SIG-M5 treated with dmso at 0.1 percent for 504 hours (cell line): ENCODE results near the gene SEBOX.

ENCODE experiments used
- DNase-seq: peaks from one replicate; lab custom pipeline; 2025; ENCODE audit not compliant: unreplicated experiment; lab: John Stamatoyannopoulos, UW

Gene SEBOX

GRCh38 chr17:28364665-28365363, at the start of gene SEBOX:
Gene SEBOX (minus strand): TSS chr17:28365199. CDS start chr17:28365151, 48 bp downstream.
- no peak for DNase-seq

DNA sequence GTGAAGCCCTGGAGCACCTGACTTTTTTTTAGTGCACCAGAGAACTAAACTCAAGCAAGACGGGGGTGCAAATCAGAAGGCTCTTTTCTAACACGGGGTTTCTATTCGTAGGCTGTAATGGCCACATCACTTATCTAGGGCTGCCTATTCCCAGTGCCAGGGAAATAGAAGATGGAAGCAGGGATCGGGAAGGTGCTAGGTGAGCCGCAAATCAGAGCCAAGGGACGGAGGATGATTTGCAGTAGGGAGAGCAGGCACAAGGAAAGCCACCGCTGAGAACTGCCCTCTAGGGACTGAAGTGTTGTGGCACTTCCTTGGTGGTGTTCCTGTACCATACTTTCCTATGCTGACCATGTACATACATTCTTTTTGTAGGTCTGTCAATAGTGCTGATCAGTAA, 48.8 kb upstream of the SEBOX start:
- no peak for DNase-seq

- DNase-seq = no peak
Measured at GRCh38 chr17:28412099-28412498, 47.1 kb upstream of the SEBOX start.

DNA sequence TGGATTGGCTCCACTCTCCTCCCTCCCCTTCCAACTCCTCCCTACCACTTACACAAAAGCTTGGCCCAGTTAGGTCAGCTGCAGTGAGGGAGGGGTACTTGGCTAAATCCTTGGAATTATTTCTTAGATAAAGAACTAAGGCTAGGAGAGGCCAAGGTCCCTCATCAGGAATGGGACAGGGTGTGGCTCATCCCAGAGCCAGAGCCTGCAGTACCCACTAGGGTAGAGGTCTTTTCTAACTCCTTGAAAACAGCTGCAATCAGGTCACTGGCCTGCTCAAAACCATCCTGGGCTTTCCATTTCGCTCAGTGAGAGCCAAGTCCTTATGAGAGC, 42.9 kb upstream of the SEBOX start:
- DNase-seq = no peak

DNA sequence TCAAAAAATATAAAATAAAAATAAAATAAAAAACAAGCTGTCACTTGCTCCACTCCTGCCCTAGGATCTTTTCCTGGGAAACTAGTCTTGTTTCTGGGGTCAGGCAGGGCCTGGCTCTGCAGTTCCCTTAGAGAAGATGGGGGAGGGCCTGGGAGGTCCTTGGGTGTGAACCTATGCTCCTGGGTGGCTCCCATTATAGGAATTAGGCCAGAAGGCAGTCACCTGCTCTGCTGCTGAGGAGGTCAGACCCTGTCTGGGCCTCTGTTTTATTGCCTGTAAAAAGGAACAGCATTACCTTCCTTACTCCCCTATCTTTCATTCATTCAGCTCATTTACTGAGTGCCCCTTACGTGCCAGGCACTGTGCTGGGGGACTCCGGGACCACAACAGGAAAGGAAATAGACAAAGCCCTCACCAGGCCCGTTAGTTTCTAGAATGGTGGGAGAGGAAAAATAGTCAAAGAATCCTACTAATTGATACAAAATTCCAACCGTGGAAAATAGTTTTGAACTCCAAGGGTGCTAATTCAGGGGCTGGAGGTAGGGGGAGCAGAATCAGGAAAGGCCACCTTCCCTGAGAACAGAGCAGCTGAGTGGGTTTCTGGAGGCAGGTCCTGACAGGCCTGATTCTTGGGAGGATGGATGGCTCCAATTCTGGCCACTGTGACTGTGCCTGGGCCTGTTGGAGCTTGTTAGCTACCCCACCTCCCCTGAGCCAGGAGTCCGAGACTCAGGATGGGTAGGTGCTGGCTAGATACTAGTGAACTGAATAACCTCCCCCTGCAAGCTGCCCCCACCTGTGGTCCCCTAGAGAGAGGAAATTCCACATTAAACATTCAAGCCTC, 42.4 kb upstream of the SEBOX start:
- no peak for DNase-seq

DNA sequence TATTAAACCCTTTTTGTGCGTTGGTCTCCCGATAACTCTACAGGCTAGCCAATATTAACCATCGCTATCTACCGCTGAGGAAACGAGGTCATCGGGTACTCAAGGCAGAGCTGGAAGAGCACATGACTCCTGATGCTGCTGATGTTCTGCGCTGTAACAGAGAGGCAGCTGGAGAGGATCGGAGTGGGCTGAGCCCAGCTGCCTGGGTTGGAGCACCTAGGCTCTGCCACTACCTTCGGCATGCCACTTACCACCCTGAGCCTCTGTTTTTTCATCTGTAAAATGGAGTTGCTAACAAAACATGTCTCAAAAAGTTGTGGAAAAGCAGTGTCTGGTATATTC, 41.4 kb upstream of the SEBOX start:
- no peak for DNase-seq

DNA sequence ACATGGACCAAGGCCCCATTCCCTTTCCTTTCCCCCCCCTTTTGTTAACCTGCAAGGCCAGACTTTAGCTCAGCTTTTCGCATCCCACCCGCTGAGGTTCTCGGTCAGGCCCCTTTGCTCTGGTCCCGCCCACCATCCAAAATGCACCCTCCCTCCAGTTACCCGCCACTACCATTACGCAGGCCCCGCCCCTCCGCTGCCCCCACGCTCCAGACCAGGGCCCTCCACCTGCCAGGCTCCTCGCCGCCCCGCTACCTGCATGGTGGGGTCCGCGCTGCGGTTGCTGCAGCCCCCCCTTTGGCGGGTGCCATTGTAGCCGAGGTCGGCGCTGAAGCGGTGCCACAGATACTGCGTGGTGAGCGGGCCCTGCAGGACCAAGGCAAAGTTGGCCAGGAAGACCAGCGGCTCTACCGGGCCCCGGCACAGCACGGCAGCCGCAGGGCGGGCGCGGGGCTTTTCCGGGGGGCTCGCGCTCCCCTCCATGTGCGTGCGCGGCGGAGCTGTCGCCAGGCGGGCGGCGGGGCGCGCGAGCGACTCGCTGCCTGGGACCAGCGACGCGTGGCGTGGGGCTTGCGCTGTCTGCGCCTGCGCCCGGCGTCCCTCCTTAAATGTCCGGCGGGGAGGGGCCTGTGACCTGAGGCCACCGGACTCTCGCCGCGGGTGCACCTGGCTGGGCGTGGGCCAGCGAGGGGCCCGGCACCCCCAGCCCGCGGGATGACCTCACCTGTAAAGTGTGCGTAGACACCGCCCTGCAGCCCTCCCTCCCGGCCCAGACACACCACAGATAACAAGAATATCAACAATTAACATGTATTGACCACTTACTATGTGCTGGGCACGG, 40.9 kb upstream of the SEBOX start, which contains the start of gene SLC46A1:
TSS of gene SLC46A1 (minus strand) at position 581 of the 841 bp plus-strand sequence. CDS start at position 483, 98 bp downstream.
- DNase-seq = peak; percentile 39

GRCh38 chr17:28404812-28405570, 40.0 kb upstream of the SEBOX start:
- no peak for DNase-seq

GRCh38 chr17:28404461-28404811, 39.4 kb upstream of the SEBOX start:
- DNase-seq = no peak

DNA sequence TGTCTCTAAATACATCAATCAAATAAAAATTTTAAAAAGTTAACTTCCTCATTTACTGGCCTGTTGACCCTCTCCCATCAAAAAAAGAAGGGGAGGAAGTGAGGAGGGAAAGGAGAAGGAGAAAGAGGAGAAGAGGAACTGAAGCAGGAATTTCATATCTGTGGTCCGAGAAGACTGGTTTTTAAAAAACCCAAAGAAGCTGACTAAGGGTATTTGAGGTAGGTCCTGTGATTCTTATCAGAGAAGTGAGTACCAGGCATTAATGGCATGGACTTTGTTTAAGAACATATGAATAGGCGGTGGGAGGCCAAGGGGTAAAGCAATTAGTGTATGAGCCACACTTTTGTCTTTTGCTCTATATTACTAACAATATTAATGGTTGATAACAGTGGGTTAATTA, 39.0 kb upstream of the SEBOX start:
- DNase-seq = peak; percentile 29

GRCh38 chr17:28402844-28403243, 37.8 kb upstream of the SEBOX start:
- no peak for DNase-seq

GRCh38 chr17:28402224-28402630, 37.2 kb upstream of the SEBOX start:
- no peak for DNase-seq

DNA sequence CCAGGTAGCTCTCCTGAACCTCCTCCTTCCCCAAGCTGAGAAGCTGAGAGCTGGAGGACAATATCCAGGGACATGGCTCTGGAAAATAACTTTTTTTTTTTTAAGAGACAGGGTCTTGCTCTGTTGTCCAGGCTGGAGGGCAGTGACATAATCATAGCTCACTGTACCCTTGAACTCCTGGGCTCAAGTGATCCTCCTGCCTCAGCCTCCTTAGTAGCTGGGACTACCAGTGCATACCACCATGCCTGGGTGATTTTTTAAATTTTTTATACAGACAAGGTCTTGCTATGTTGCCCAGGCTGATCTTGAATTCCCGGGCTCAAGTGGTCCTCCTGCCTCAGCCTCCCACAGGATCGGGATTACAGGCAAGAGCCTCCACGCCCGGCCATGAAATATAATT, 34.8 kb upstream of the SEBOX start:
- DNase-seq = no peak

DNA sequence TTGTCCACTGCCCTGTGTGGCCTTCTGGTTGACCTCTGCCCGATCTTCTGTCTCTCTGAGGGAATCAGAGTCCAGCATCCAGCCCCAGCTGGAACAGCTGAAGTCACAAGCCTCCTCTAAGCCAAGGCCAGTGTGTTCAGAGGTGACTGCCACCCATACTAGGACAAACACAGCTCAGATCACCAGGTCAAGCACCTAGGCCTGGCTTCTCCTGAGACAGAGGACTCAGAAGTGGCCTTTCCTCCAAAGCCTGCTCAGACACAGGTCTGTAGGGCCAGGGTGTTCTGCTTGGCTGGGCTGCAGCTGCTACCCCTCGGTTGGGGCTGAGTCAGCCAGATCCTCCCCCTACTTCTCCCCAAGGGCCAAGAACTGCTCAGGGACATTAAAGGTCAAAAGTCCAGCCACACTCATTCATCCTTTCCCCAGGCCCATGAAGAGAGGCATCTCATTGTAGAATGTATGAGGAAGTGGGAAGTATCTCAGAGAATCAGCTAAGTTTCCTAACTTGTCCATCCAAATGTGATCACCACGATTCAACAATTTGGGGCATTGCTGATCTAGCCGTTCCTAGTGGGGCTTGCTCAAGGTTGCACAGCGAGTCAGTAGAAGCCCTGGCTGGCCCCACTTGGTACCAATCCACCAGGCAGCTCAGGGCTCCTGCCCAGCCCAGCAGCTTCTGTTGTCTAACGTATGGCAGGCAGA, 33.4 kb upstream of the SEBOX start:
- peak; percentile 34 for DNase-seq

DNA sequence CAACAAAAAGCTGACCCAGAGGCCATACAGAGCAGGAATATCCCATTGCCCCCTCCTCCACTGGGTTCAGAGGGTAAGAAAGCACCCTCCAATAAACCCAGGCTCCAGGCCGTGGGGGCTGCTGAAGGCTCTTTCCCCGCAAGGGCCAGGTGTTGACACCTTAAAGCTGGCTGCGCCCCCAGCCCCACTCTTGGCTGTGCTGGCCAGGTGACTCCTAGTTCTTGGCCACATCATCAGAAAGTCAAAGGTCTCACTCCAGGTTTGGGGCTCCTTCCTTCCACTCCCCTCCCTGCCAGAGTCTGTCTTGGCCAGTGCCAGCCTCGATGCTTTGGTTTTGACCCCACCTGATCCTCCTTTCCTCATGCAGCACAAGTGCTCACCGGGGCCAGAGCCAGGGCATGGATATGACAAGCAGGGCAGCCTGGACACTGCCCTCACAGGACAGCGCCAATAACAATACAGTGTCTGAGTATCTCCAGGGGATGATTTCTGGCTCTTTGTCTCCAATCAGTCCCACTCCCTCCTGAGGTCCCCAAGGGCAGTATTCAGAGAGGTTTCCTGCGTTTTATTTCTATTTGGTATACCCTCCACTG, 32.8 kb upstream of the SEBOX start:
- no peak for DNase-seq

- DNase-seq = no peak
Measured at GRCh38 chr17:28397275-28397674, 32.3 kb upstream of the SEBOX start.

DNA sequence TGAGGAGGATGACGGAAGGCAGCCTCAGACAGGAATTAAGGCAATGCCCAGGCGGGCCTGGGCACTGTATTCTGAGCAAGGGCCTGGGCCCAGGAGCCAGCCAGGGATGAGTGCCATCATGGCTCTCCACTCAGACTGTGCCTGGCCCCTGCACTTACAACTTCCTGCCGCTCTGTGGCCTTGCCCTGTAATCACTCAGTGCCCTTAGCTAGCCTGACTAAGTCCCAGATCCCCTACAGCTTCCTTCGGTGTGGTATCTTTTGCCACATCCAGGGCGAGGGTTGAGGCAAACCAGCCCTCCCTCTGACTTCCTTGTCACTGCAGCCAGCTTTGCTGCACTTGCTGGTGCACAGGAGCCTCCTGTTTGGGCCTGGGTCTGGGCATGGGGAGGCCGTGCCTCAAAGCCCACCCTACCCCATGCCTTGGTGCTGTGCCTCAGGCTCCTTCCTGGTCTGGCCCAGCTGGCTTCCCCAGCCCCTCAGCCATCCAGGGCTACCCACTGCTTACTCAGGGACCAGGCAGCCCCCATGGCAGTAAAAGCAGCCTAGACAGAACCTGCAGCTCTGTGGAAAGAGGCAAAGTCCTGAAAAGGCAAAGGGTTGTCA, 31.7 kb upstream of the SEBOX start:
- DNase-seq = no peak

DNA sequence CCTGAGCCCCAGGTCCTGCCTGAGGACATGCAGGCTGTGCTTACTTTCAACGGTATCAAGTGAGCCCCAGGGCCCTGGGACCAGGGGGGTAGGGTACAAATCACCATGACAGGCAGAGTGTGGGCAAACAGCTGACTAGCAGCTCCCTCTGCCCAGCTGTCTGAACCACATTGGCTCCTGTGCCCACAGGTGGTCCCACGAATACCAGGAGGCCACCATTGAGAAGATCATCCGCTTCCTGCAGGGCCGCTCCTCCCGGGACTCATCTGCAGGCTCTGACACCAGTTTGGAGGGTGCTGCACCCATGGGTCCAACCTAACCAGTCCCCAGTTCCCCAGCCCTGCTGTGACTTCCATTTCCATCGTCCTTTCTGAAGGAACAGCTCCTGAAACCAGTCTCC, 31.0 kb upstream of the SEBOX start:
- DNase-seq = no peak

DNA sequence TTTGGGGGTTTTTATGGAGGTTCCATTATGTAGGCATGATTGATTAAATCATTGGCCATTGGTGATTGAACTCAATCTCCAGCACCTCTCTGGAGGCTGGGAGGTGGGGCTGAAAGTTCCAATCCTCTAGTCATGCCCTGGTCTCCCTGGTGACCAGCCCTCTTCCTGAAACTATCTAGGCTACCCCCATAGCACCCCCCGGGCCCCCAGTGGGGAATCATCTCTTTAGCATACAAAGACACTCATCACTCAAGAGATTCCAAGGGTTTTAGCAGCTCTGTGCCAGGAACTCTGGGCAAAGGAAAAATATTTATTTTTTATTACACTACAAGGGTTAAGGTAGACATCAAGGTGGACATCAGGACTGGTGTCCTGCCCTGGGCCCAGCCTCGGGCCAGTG, 30.4 kb upstream of the SEBOX start:
- DNase-seq = no peak
